DMS153 treated with DMSO at 0.1 percent for 48 hours (cell line): ENCODE data around the gene CDYL2.
"Not testable (repeated sequence)": the region's sequence is repeated elsewhere in the genome, so short reads cannot be mapped to it uniquely, and the experiment has no call there.

Experiments used
- DNase-seq: peaks from one replicate; lab custom pipeline; 2025; ENCODE audit not compliant: unreplicated experiment; lab: John Stamatoyannopoulos, UW

Gene CDYL2, protein sequence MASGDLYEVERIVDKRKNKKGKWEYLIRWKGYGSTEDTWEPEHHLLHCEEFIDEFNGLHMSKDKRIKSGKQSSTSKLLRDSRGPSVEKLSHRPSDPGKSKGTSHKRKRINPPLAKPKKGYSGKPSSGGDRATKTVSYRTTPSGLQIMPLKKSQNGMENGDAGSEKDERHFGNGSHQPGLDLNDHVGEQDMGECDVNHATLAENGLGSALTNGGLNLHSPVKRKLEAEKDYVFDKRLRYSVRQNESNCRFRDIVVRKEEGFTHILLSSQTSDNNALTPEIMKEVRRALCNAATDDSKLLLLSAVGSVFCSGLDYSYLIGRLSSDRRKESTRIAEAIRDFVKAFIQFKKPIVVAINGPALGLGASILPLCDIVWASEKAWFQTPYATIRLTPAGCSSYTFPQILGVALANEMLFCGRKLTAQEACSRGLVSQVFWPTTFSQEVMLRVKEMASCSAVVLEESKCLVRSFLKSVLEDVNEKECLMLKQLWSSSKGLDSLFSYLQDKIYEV

DNA sequence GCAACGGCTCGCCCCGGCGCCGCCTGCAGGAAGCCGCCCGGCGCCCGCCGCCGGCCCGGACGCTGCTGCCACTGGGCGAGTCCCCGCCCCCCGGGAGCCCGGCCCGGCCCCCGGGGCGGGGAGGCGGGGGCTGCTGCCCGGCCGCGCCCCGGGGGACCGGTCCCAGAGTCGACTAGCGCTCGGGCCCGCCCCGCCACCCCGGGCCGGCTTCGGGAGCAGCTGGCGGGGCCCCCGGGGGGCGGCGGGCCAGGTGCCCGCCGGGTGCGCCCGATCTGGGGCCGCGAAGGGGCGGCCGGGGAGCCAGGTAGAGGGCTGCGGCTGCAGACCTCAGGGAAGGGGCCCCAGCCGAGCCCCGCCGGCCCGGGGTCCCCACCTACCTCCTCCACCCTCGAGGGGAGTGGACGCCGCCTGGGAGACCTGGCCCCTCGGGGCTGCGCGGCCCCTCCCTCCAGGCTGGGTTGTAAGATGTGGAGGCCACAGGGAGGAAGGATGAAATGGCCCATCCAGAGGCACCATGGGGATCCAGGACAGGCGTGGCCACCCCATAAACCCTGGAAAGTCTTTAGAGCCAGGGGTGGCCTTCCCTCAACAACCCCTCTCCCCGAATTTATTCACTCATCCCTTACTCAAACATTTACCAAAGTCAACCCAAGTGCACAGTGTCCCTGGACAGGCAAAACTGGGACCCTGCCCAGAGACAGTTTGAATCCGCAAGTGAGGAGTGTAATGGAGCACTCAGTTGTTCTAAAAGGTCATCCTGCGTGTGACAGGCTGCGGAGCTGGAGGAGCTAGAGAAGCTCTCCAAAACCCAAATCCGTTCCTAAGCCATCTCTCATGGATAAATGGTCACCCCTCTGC lies at the start of gene CDYL2:
Gene CDYL2, minus strand, starts transcription at position 73 of the 858 bp plus-strand sequence. CDS start 425 bp downstream, outside the sequence.
- no peak for DNase-seq

DNA sequence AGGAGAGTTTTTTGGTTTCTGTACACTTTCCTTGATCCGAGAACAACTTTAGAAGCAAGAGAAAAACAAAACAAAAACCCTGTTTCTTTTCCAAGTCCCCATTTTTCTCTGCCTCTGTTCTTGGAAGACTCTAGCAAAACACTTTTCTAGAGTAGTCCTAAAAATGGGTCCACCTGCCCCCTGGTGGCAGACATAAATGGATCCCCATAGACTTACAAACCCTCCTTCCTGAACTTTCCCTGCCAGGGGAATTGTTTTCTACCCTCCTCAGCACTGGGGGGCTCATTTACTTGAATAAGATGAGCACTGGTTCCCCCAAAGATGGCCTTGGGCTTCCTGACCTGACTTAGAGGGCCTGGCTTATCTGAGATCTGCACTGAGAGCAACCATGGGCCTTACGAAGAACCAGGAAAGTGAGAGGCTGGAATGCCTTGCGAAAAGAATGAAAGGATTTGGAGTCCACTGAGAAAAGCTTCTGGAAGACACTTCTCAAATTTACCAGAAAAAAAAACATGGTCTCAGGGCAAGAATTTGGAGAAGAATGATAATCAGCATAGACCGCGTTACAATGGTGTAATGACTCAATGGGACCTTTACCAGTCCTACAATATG lies 48.0 kb upstream of the CDYL2 start:
- no peak for DNase-seq

DNA sequence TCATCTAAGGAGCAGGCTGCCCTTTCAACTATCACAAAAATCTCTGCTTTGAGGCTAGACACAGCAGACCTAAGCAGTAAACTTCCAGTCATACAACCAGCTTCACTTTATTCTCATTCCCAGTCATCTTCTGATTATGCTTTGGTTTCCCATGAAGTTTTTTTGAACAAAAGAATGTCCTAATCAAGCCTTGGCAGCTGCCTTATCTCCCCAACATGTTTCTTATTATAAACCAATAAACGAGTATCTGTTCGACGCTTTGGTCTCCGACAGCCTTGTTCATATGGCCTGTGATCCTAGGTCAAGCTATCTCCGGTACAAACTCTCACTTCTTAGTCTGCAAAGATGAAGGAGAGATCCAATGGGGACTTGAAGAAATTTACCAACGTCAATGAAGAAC lies 47.4 kb upstream of the CDYL2 start:
- DNase-seq, result no peak

DNA sequence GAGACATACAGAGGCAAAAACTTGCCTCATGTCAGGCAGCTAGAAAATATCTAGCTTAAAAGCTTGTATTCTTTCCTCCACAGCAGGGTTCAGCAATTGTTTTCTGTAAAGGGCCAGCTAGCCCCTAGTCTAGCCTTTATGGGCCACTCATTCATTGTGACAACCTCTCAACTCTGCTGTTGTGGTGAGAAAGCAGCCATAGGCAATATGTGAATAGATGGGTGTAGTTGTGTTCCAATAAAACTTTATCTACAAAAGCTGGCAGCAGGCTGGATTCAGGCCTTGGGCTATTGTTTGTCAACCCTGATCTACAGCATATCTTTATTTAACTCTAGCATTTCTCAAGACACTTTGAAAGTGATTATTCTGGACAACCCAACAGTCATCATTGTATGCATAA lies 46.4 kb upstream of the CDYL2 start:
- DNase-seq, result no peak

DNA sequence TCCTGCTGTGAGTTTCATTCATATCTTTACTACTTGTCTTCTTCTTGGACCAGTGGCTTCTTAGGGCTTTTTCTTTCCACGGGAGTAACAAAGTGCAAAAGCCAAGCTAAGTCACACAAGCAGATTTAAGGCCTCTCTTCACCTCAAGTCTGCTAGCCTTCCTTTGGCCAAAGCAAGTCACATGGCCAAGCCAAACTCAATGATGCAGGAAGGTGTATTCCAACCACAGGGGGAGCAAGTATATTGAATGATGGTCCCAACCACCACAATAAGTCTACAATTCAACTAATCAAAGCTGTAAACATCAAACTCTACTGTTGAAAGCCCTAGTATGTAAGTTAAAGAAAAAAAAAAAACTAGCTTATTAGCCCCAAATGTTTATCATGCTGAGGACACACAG lies 44.5 kb upstream of the CDYL2 start:
- no peak for DNase-seq

DNA sequence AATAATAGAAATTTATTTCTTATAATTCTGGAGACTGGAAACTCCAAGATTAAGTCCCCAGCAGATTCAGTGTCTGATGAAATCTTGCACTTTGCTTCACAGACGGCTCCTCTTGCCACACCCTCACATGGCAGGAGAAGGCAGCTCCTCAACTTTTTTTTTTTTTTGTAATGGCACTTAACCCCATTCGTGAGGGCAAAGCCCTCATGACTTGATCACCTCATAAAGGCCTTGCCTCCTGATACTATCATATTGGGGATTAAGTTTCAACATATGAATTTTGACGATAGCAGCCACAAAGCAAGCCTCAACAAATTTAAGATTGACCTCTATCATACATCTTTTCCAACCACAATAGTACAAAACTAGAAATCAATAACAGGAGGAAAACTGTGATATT lies 42.3 kb upstream of the CDYL2 start:
- DNase-seq, result no peak

DNA sequence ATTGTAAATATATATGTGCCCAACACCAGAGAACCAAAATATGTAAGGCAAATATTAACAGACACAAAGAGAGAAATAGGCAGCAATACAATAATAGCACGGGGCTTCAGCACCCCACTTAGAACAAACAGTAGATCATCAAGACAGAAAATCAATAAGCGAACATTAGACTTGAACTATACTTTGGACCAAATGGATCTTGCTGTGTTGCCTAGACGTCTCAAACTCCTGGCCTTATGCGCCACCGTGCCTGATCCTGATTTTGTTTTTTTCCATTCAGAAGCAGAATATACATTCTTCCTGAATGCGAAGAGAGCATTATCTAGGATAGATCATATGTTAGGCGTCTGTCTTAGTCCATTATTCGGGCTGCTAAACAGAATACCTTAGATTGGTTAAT lies 41.9 kb upstream of the CDYL2 start:
- no peak for DNase-seq

DNA sequence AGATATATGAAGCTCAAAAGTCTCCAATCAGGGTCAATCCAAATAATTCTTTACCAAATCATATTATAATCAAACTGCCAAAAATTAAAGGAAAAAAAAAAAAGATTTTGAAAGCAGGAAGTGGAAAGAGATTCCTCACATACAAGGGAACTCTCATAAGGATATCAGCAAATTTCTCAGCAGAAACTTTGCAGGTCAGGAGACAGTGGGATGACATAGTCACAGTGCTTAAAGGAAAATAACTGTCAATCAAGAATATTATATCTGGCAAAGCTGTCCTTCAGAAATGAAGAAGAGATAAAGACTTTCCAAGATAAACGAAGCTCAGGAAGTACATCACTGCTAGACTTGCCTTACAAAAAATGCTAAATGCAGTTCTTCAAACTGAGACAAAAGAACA lies 40.0 kb upstream of the CDYL2 start:
- no peak for DNase-seq

DNA sequence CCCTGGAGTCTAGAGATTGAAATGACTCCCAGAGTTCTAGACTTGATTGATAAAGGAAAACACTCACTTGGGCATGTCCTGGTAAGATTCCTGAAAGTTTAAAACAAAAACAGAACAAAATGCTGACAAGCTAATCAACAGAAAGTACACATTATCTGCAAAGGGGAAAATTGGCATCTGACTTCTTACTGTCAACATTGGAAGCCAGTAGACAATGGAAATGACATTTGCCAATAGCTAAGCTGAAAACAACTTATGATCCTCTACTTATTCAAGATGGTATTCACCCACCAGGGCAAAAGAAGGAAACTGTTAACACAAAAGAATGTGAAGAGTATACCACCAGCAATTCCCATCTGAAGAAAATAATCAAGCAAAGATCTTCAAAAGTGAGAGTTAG lies 36.8 kb upstream of the CDYL2 start:
- DNase-seq, result no peak

DNA sequence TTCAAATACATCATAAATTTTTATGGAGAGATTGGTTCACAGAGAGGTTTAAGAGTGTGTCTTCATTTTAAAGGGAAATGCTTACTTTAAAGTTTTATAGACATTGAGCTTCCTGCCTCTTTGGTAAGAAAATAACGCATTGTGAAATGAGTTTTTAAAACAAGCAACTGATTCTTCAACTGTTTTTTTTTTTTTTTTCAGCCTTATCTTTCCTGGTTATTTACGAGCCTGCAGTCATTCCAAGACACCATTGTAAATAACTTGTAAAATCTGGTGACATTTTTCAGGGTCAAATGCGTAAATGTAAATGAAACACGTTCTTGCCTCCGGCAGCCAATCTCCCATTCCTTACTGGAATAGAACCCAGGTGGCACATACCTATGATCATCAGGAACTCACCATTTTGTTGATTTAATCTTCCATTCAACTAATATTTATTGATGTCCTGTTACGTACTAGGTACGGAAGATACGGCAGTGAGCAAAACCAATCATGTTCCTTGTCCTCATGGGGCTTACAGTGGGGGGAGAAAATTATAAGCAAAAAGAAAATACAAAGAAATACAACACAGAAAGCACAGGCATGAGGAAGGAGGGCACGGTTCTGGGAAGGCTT lies 33.2 kb upstream of the CDYL2 start:
- no peak for DNase-seq

DNA sequence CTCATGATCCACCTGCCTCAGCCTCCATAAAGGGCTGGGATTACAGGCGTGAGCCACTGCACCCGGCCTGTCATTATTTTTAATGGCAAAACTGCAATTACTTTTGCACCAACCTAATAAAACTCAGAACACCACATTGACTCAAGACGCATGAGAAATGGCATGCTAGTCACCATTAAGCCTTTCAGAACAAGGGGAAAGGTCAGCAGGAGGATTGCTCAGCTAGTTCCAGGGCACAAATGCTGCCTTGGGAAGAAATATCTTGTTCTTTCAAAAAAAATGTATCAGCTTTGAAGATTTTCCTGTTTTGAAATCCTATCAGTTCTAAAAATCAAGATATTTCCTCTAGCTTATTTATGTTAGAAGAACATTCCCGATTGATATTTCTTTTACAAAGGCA lies 32.4 kb upstream of the CDYL2 start:
- DNase-seq, result no peak

DNA sequence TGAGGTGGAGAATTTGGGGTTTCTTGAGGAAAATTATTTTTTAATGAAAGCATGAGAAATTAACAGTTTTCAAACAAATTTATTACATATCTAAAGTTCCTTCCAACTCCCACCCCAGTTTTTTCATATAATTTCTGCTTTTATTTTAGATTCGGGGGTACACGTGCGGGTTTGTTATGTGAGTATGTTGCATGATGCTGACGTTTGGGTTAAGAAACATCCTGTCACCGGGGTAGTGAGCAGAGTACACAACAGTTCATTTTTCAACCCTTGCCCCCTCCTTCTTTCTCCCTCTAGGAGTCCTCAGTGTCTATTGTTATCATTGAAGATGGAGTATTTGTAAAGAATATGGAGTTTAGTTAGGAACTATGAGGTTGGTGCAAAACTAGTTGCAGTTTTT lies 31.8 kb upstream of the CDYL2 start:
- no peak for DNase-seq

DNA sequence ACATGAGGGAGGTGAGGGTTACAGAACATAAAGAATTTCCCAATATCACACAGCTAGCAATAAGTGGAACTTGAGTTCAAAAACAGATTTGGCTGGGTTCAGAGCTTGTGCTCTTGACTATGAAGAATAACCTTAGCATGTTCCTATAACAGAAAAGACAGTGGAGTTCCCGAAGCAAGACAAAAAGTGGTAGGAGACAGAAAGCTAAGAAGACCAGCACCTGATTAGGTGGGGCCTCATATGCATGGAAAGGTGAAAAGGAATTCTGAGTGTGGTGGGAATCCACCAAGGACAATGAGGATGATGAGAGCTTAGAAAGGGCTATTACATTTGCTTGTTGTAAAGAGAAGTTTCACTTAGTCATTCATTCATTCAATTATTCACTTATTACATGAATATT lies 26.6 kb upstream of the CDYL2 start:
- DNase-seq, result no peak

DNA sequence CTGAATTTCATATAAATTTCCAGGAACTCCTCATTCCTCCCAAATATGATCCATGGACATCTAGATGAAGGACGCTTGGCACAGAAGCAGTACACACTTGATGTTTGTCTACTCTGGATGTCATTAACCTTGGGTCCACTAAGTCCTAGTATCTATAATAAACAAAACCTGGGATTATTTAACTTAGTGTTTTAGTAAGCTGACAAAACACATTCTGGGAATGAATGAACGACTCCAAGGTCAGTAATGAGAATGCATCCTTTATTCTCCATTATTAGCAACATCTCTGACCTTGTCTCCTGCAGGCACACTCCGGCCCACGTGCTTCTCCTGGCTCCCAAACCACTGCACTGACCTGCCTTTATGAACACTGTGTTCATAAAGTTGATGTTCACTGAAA lies 24.1 kb upstream of the CDYL2 start:
- no peak for DNase-seq

DNA sequence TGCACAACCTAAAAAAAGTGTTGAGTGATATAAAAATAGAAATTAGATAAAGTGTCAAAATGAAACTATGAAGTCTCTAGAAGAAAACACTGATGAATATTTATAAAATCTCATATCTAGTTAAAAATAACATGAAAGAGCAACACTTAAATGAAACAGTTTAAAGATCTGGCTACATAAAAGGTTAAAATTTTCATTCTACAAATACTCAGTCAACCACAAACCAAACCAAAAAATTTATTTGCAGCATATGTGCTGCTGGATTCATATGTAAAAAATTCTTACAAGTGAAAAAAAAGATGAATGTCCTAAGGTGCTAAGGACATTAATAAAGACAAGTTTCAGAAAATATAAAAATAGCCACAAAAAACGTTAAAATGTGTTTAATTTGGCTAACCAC lies 22.6 kb upstream of the CDYL2 start:
- DNase-seq, result no peak

DNA sequence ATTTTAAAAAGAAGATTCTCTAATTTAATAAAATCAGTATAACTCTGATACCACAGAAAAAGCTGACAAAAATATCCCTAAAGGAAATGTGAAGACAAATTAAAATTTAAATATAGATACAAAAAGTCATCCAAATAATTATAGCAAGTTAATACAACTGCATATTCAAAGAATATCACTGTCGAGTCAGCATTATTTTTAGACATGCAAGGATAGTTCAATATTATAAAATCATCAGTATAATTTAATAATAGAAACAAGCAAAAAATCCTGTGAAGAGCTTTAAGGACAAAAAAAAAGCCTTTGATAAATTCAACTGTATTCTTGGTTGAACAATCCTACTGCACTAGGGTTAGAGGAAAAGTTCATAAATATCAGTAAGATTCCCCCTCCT lies 21.0 kb upstream of the CDYL2 start:
- no peak for DNase-seq

DNA sequence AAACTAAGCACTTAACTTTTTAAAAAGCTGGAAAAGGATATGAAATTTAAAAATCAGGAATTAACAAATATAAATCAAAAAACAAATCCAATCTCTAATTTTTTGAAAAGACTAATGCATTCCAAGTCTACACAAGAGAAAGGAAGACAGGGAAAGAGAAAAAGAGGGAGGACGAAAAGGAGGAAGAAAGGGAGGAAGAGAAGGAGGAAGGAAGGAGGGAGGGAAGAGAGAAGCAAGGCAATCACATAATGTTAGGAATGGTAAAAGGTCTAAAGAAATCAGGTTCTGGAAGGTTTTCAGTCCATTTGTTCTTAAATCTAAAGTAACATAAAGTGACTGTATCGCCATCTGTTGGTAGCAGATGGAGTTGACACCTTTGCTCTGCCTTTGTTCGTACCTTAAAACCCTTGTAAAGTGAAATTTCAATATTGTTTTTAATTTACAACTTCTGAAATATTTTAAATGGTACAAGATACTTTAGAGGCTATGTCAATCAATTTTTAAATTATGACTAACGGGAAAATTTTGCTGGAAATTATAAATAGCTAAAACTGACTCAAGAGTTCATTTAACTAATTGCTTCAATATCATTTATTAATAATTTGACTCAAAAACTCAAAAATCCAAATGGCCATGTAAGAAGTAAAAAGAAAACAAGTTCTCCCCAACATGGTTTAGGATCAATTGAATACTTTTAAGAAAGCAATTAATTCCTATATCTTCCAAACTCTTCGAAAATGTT lies 20.4 kb upstream of the CDYL2 start:
- peak; percentile 55 for DNase-seq

DNA sequence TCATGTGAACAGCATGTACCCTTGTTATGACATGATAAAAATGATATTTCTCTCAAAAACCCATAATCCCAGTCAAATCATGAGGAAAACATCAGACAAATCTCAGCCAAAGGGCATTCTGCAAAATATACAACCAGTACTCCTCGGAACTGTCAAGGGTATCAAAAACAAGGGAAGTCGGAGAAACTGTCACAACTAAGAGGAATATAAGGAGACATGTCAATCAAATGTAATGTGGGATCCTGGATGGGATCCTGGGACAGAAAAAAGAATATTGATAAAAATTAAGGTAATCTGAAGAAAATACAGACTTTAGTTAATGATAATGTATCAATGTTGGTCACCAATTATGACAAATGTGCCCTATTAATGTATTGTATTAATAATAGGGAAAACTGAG lies 15.6 kb upstream of the CDYL2 start:
- no peak for DNase-seq

DNA sequence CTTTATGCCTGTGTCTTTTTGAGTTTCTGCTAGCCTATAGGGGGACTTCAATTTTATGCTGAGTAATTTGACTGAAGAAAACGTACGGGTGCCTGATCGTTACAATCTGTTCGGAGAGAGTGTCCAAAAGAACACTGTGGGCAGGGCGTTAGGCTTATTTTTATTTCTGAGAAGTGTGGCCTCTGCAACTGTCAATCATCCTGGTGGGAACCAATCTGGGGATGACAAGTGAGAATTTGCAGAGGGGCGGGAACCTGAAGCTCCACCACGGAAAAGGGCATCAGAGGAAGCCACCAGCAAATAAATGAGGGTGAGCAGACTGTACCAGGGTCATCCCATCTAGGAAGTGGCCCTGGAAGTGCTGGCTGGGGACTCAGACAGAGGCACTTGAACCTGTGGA lies 12.0 kb upstream of the CDYL2 start:
- no peak for DNase-seq

DNA sequence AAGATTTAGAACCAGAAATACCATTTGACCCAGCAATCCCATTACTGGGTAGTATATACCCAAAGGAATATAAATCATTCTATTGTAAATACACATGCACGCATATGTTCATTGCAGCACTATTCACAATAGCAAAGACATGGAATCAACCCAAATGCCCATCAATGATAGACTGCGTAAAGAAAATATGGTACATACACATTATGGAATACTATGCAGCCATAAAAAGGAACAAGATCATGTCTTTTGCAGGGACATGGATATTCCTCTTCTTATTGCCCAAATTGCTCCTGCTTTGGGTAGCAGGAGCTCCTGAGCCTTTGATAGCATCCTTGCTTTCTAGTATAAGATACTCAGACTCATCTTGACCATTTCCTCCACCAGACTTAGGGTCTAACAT lies 10.9 kb upstream of the CDYL2 start:
- not testable (repeated sequence) for DNase-seq

DNA sequence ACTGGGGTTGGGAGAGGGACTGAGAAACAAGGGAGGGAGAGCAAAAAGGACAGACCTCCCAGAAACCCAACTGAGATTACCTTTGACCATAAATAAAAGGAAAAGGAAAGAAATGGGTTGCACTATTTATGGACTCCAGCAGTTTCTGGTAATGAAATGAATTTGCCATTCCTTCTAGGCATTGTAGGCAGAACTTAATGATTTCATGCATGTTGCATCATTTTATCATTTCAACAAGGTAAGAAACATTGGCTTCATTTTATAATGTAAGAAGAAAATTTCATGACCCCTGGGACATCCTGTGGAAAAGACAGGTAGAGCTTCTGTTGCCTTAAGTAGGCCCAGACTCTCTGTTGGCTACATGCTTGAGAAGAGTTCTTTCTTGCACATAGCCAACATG lies 8.2 kb upstream of the CDYL2 start:
- no peak for DNase-seq
